Measurements from ENCODE around the gene ABHD3. TPM values are rescaled to one million over a fixed set of nuclear protein-coding genes. Genes with fewer than 3 reads are reported as not detected.
"Not testable (repeated sequence)": the region's sequence is repeated elsewhere in the genome, so short reads cannot be mapped to it uniquely, and the experiment has no call there.

Gene ABHD3, protein sequence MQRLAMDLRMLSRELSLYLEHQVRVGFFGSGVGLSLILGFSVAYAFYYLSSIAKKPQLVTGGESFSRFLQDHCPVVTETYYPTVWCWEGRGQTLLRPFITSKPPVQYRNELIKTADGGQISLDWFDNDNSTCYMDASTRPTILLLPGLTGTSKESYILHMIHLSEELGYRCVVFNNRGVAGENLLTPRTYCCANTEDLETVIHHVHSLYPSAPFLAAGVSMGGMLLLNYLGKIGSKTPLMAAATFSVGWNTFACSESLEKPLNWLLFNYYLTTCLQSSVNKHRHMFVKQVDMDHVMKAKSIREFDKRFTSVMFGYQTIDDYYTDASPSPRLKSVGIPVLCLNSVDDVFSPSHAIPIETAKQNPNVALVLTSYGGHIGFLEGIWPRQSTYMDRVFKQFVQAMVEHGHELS
- total RNA-seq, result 10 to 100 TPM in 1 of 2 donors, 1 to 10 TPM in 1; 8.4 to 10.3 TPM
- long read RNA-seq, donor 1, partial matches to known transcripts, result 0 of 2 reads
- long read RNA-seq, donor 1, other reads (novel, unspliced or antisense), result 0 of 2 reads
- long read RNA-seq, donor 2, partial matches to known transcripts, result 0 of 7 reads
- long read RNA-seq, donor 2, other reads (novel, unspliced or antisense), result 3 of 7 reads

DNA sequence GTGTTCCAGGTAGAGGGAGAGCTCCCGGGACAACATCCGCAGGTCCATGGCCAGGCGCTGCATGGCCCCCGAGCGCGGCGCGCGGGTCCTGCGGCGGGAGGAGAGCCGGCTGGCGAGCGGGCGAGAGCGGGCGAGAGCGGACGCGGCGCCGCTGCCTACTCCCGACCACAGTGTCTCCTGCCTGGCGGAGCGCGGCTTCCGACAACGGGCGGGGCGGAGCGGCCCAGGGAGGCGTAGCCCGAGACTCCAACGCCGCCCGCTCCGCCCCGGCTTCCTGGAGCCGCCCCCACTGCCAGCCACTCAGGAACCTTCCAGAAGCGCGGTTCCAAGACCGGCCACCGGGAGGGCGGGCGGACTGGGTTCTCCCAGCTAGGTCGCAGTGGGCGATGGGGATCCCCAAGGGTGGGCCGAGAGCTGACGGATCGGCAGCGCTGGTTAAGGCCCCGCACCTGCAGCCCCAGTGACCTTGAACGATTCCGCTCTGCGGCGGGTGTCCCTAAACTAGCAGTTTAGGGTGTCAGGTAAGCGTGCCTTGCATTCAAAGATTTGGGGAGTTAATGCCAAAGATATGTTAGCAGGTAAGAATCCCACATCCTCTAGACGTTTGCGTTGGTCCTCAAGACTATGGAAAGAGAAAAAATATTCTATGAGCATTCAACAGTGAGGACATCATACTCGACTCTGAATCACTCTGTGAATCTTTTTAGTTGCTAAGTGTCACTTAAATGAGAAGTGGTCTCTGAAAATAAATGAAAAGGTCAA lies at the start of gene ABHD3:
ABHD3 (minus strand) TSS at position 172 of the 762 bp plus-strand sequence; CDS start at position 63, 109 bp downstream.
- peak; percentile 98 for DNase-seq (ENCODE audit: low spot score)
- intact Hi-C loops (cut with DNase I), result no loop called here

DNA sequence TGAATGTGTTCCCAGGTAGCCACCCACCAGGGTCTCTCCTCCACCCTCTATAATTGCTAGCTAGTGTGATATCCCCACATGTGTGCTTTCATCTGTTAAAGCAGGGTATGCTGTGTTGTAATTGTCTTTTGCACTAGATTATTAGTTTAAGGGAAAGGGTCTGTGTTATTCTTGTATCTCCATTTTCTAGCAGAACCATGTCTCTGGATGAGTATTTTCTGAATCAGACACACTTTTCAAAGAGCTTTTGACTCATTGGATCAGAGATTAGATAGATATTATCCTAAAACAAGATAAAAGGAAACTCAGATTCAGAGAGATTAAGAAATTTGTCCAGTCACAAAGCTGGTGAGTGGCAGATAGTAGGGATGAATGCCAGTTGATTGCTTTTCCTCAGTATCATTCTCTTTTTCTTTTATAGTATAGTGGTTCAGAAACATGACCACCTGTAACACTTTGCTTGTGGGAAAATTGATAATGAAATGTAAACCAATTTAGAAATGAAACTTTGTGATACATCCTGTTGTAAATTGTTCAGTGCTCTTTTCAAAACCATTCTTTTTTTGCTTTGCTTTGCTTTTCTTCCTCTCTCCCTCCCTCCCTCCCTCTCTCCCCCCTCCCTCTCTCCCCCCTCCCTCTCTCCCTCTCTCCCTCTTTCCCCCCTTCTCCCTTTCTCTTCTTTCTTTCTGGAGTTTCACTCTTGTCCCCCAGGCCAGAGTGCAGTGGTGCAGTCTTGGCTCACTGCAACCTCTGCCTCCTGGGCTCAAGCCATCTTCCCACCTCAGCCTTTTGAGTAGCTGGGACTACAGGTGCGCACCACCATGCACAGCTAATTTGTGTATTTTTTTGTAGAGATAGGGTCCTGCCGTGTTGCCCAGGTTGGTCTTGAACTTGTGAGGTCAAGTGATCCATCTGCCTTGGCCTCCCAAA lies 43.5 kb upstream of the ABHD3 start:
- intact Hi-C loops (cut with DNase I), result no loop called here
- no peak for DNase-seq (ENCODE audit: low spot score)

DNA sequence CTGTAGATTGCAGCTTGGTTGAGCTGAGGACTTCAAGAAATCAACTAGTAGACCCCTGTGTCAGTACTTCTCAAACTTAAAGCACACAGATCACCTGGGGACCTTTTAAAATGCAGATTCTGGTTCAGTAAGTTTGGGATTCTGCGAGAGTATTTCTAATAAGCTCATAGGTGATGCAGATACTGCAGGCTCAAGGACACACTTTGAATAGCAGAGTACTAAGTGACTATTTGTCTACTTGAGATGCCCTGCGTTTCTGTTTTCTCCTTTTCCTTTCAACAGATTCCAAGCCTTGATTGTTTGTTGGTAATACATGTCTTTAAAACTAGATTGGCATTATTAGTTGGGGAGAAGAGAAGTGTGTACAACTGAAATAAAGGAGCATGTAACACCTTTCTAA lies 42.7 kb upstream of the ABHD3 start:
- intact Hi-C loops (cut with DNase I), result no loop called here
- no peak for DNase-seq (ENCODE audit: low spot score)

DNA sequence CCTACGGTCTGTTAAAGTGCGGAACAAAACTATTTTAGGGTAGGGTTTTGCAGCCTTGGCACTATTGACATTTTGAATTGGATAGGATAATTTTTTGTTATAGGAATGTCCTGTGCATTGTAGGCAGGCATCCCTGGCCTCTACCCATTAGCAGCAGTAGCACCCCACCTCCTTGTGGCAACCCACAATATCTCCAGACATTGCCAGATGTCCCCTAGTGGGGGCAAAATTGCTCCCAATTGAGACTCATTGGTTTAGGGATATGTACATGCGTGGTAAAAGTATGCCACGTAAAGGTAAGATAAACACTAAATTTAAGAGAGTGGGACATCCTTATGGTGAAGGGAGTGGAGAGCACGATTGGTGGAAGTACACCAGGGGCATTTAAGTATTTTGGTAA lies 40.7 kb upstream of the ABHD3 start:
- no peak for DNase-seq (ENCODE audit: low spot score)
- intact Hi-C loops (cut with DNase I), result no loop called here

DNA sequence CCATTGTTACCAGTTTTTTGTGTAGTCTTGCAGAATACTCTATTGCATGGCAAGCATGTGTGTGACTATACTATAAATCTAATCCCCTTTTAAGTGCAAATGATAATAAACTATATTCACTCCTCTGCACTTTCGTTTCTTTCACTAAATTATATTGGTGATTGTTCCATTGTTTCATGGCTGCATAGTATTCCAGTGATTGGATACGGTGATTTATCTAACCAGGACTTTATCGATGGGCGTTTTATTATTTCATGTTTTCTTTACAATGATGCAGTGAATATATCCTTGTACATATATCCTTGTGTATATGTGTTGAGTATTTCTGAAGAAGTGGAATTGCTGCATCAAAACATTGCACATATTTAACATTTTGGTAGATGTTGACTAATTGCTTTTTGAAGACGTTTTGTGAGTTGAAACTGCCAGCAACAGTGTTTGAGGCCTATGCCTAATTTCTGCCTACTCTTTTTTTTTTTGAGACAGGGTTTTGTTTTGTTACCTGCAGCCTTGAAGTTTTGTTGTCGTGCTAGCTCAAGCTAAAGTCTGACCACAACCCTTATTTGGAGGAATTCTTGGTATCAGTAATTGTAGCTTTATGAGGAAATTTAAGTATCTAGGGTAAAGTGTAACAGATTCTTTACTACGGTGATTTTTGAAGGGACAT lies 38.7 kb upstream of the ABHD3 start:
- no peak for DNase-seq (ENCODE audit: low spot score)
- intact Hi-C loops (cut with DNase I), result no loop called here

DNA sequence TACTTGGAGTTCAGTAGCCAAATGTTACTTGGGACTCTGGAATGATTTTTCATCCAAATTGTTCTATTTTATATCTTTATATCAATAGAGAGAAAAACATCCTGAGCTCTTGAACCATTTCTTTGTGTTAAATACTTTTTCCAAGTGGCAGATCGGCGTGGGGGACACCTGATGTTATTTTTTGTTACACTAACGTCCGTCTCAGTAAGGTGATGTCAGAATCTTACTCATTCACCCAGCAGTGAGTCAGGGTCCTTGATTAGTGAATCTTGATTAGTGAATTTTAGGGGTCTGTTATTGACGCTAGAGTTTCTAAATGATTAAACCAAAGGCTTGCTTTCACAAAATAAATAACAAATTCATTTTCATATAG lies 37.7 kb upstream of the ABHD3 start:
- intact Hi-C loops (cut with DNase I), result no loop called here
- no peak for DNase-seq (ENCODE audit: low spot score)

DNA sequence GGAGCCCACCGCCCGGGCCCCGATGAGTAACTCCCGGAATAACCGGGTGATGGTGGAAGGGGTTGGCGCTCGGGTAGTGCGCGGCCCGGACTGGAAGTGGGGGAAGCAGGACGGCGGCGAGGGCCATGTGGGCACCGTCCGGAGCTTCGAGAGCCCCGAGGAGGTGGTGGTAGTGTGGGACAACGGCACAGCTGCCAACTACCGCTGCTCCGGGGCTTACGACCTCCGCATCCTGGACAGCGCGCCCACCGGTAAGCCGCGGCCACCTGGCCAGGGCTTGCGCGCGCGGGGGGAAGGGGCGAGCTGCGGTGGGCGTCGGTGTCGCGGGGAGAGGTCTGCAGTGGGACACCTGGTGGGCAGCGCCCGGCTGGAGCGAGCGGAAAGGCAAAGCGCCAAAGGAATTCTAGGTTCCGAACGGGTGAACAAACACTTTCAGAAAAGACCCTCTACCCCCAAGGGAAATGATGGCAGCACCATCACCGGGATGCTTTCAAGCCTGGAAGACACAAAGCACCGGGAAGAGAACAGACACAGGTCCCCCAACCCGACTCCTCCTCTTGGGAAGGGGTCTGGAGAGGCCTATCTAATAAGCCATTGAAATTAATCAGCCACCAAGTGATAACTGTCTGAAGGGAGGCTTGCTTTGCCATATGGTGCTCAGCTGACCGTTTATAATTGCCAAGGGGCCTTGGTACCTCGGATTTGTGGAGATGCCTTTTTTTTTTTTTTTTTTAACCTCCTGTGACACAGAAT lies 37.2 kb upstream of the ABHD3 start:
- intact Hi-C loops (cut with DNase I), result no loop called here
- DNase-seq (ENCODE audit: low spot score), result peak; percentile 85

DNA sequence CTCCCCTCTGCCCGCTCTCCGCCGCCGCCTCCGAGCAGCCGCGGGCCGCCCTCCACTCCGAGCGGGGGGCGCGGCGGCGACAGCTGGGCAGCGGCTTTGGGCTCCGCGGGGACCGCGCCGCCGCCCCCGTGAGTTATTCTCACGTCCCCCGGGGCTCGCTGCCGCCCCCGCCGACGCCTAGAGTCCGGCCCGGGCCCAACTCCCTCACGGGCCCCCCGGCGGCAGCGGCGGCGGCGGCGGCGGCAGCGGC lies 36.7 kb upstream of the ABHD3 start:
- no peak for DNase-seq (ENCODE audit: low spot score)
- intact Hi-C loops (cut with DNase I), result no loop called here

DNA sequence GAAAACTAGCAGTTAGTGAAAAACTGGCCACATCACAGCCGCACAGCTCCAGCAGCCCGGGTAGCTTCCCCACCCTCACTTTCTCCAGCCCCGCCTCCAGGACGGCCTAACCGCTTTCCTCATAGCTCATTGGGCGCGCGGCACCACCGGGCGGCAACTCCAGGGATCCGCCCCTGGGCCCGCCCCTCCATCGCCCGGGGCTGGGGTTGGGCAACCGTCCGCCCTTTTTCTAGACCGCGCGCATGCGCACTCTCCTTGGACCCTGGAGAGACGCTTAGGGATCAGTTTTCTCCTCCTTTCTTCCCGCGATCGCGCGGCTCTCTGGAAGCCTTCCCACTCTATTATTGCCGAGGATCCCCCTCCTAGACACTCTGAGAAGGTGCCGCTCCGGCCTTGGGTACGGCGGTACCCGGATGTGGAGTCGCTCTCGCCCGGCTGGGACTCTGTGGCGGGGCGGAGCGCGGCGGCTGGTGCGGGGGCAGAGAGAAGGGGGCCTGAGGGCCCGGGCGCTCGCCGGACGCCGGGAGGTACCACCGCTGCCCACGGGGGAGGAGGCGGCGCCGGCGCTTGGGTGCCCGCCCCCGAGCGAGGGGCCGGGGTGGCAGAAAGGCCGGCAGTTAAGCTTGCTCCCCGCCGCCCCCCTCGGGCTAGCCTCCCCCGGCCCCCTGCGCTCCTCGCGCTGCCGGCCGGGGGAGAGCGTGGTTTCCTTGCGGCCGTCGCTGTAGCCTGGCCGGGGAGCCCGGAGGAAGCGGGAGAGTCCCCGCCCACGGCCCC lies 36.2 kb upstream of the ABHD3 start, which contains the start of gene MIB1:
MIB1 (plus strand) TSS at position 255 of the 774 bp plus-strand sequence. CDS start 792 bp downstream, outside the sequence.
- intact Hi-C loops (cut with DNase I), result no loop called here

DNA sequence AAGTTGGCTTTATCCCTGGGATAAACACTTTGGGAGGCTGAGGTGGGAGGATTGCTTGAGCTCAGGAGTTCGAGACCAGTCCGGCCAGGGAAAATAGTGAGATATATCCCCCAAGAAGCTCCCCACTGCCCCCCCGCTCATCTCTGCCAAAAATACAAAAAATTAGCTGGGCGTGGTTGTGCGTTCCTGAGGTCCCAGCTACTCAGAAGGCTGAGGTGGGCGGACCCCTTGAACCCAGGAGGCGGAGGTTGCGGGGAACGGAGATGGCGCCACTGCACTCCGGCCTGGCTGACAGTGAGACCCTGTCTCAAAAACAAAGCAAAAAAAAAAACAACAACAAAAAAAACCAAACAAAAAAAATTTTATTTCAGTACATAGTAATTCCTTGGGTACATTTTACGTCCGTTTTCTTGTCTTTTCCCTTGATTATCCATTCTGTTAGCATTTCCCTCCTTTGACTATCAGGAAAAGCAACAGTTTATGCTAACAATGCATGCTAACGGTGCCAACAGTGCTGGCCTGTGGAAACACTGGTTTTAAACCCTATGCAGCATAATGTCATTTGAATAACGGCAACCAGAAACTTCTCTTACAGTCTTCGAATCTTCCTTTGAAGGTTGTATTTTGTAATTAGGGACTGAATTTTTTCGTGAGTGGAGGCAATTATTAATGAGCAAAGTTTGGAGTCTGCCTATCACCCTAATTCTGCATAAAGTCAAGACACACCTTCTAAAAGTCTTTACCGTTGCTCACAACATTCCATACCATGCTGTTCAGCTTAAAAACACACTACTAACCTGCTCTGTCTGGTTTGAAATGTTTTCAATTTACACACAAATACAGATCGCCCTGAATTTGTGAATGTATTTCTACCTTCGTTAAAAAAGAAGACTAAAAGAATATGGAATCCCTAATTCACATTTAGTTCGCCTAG lies 35.3 kb upstream of the ABHD3 start:
- no peak for DNase-seq (ENCODE audit: low spot score)
- intact Hi-C loops (cut with DNase I), result no loop called here

More for the DNA sequence above, 36.2 kb upstream of the ABHD3 start, which contains the start of gene MIB1:
- DNase-seq (ENCODE audit: low spot score), result peak; percentile 100

DNA sequence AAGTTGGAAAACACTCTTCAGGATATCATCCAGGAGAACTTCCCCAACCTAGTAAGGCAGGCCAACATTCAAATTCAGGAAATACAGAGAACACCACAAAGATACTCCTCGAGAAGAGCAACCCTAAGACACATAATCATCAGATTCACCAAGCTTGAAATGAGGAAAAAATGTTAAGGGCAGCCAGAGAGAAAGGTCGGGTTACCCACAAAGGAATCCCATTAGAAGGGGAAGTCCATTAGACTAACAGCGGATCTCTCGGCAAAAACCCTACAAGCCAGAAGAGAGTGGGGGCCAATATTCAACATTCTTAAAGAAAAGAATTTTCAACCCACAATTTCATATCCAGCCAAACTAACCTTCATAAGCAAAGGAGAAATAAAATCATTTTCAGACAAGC lies 32.4 kb upstream of the ABHD3 start:
- intact Hi-C loops (cut with DNase I); DNase-seq (ENCODE audit: low spot score): not testable (repeated sequence)

DNA sequence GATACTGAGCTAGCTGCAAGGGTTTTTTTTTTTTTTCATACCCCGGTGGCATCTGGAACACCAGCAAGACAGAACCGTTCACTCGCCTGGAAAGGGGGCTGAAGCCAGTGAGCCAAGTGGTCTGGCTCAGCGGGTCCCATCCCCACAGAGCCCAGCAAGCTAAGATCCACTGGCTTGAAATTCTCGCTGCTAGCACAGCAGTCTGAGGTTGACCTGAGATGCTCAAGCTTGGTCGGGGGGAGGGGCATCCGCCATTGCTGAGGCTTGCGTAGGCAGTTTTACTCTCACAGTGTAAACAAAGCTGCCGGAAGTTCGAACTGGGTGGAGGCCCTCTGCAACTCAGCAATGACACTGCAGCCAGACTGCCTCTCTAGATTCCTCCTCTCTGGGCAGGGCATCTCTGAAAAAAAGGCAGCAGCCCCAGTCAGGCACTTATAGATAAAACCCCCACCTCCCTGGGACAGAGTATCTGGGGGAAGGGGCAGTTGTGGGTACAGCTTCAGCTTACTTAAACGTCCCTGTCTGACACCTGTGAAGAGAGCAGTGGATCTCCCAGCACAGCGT lies 31.0 kb upstream of the ABHD3 start:
- intact Hi-C loops (cut with DNase I), result no loop called here
- DNase-seq (ENCODE audit: low spot score), result no peak

DNA sequence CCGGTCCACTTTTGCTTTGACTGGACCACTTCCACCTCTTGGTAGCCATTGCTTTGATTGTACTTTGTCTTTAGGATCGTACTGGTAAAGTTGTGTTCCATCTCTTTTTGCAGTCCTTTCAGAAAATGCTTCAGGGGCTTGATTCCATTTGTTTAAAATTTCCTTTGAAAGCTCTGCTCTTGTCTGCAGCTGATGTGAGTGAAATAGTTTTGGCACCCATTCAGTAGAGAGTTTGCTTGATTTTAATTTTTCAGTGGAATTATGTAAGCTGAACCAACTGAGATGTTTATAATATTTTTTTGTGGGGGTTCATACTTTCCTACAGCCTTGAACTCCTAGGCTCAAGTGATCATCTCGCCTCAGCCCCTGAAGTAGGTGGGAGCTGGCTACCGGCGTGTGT lies 28.4 kb upstream of the ABHD3 start:
- no peak for DNase-seq (ENCODE audit: low spot score)
- intact Hi-C loops (cut with DNase I), result no loop called here

DNA sequence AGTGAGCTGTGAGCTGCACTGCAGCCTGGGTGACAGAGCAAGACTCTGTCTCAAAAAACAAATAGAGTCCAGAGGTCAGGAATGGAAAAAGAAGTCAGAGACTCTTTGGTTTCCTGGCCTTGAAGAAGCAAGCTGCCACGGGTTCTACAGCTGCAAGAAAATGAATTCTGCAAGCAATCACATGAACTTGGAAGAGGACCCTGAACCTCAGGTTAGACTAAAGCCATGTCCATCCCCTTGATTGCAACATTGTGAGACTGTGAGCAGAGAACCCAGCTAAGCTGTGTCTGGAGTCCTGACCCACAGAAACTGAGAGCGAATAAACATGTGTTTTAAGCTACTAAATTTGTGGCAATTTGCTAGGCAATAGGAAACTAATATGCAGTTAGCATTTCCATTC lies 23.1 kb upstream of the ABHD3 start:
- DNase-seq (ENCODE audit: low spot score), result no peak
- intact Hi-C loops (cut with DNase I), result no loop called here

DNA sequence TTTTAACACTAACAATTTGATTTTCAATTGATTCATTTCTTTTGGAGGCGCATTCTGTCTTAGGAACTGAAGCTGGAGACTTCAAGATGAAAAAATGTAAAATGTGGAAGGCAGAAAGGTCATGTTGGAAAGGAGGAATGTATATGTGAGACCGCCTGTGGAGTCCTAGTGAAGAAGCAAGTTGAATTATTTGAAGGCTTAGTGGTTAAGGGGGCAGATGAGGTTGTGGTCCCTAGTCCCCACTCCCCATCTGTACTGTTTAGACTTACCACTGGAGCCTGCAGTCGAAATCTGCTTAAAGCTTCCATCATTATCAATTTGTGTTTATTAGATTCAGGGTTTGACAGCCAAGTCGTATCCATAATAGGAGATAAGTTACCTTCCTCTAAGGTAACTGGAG lies 20.6 kb upstream of the ABHD3 start:
- intact Hi-C loops (cut with DNase I), result no loop called here
- DNase-seq (ENCODE audit: low spot score), result no peak

DNA sequence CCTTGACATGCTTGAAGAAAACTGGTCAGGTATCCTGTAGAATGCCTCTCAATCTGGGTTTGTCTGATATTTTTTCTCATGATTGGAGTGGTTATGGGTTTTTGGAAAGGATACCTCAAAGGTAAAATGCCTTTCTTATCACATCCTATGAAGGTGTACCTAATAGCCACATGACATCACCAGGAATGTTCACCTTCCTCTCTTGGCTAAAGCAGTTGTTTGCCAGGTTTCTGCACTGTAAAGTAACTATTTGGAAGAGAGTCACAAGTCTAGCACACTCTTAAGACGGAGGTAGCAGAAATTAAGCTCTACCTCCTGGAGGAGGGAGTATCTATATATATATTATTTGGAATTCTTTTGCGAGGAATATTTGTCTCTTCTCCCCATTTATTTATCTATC lies 18.1 kb upstream of the ABHD3 start:
- no peak for DNase-seq (ENCODE audit: low spot score)
- intact Hi-C loops (cut with DNase I), result no loop called here

All from posterior vena cava (tissue), 2 donors.